SHP77 (cell line): ENCODE data around the gene MAP4K4.

ENCODE experiments used
- DNase-seq, 2 experiments: peaks; one replicate each; lab custom pipeline; 2025; lab: John Stamatoyannopoulos, UW

The MAP4K4 gene

DNA sequence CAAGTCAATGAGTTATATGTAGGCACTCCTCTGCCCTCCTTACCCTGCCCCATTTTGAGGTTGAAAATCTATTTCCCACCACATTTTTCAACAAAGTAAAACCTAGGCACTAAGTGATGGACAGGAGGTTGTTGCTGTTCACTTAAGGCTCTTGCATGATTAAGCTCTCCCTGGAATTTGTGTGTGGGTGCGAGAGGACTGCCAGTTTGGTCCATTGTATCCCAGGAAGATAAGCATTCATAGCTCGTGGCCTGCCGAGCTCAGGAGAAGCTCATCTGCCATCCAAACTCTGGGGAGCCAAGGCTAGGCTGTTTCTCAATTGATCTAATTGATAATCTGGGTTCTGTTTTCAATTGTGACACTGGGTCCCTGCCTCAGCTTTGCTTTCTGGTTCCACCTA lies 4.7 kb upstream of the MAP4K4 start:
- DNase-seq: no peak

DNA sequence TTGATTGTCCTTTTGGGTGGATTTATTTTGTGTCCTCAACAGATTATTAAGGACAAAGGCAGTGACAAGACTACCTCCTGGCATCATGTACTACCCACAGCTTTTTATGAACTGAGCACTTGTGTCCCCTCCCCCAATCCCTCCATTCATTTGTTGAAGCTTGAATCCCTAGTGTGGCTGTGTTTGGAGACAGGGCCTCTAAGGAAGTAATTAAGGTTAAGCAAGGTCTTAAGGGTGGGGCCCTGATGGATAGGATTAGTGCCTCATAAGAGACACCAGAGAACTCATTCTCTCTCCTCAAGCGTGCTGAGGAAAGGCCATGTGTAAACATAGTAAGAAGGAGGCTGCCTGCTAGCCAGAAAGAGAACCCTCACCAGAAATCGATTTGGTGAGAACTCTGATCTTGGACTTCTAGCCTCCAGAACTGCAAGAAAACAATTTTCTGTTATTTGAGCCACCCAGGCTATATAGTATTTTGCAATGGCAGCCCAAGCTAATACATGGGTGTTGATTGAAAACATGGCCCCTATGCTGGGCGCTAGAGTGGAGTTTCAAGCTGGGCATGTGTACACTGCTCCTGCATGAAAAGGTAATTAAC lies 3.4 kb upstream of the MAP4K4 start:
- no peak for DNase-seq

DNA sequence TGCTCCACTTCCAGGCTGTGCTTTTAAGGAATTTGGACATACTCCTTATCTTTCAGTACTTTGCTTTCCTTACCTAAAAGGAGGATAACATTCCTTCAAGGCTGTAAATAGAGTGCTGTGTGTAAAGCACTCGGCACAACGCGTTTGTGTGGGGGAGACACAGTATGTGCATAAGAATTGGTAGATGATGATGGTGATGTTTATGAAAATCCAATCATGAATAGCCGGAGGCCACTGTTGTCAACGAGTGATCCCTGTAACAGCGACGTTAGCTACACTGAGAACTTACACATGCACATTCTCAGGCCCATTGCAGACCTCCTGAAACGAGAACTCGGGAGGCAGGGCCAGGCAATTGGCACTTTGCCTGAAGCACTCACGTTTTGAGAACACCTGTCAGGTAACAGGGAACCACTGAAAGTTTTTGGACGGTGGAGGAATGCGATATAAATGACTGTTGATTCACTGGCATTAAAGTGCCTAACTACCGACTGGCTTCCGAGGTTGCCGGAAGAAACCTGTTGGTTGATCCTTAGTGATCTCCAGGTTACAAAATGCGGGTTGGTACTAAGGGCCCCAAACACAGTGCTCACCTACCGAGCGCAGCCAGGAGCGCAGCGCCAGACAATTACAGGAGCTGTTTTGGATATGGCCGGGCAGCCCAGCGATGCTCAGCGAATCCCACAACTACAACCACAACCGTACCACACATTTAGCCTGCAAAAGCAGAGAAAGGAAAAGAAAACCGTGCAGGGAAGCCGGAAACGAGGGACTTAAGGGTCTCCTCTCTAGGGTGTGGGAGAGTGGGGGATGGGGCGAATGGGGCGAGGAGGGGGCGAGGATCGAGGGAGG lies 1.0 kb upstream of the MAP4K4 start:
- peak in 1 of 2 experiments; percentile 33 for DNase-seq

GRCh38 chr2:101698014-101698843 lies 722 bp downstream of the MAP4K4 start:
- DNase-seq: peak in 1 of 2 experiments; percentile 3

DNA sequence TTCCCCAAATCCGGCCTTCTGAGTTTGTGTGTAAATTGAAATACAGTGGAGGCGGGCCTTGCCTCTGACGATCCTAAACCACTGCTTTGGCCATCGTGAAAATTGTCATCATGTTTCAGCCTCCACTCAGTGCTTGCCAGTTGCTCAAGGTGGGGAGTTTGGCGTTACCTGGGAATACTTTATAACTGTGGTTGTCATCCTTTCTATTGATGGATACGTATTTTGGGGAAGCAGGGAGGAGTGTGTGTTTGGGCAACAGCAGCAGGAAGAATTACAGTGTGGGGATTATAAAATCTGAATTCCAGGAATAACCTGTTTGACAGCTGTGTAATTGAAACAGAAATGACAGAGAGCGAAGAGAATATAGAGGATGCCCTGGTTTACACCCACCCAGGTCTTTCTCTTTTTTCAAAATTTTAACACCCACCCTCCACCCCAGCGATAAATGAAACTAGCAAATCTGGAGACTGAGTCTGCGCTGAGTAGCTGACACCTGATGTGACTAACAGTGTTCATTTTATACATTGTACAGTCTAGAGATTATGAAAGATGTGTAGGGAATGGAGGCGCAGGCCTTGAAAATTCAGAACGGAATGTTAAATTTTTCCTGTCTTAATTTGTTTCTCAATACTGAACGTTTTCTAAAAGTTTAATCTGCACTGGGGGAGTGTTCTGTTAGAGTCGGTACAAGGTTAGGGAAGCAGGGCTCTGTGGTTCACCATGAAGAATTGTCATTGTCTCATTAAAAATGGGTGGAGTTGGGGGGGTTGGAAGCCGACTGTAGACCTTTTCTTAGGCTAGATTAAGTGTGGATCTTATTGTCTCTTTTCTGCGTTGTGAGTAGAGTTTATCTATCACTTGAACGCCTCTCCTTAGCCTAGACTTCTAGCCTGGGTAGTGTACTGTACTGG lies 1.6 kb downstream of the MAP4K4 start:
- no peak for DNase-seq

DNA sequence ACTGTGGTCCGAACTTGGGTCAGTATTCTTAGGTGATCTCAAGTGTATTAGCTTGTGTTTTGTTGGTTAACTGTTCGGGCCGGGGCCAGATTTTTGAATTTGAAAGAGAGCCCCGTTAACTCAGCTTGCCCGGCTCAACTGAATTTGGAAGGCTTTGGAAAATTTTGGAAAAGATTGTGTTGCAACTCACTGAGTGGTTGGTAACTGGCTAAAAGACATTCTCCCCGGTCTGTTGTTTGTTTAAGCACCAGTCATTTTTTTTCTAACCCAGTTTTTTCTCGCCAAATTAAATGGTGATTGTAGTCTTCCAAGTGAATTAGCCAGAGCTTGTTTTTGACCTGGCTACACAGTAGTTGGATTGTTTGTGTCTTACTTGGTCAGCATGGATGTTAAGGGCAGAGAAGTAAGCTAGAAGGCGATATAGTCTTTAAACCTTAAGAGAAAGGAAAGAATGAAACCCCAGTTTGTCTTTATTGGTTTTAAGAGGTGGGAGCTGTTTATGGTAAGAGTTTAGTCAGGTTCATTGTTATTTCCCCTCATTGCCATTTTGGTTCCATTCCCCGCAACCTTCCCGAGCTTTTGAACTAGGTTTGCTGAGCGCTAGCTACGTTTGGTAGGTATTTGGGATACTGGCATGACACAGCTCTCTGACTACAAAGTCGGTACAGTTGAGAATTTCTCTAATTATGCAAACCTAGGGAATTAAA lies 2.4 kb downstream of the MAP4K4 start:
- DNase-seq: no peak

GRCh38 chr2:101704046-101704466 lies 6.5 kb downstream of the MAP4K4 start:
- no peak for DNase-seq

GRCh38 chr2:101704816-101705578 lies 7.5 kb downstream of the MAP4K4 start:
- no peak for DNase-seq

- no peak for DNase-seq
Measured at GRCh38 chr2:101706121-101706818, 8.8 kb downstream of the MAP4K4 start.

GRCh38 chr2:101706819-101707177 lies 9.3 kb downstream of the MAP4K4 start:
- DNase-seq: no peak

- no peak for DNase-seq
Measured at GRCh38 chr2:101710036-101710435, 12.5 kb downstream of the MAP4K4 start.

- DNase-seq: no peak
Measured at GRCh38 chr2:101710471-101711318, 13.2 kb downstream of the MAP4K4 start.

DNA sequence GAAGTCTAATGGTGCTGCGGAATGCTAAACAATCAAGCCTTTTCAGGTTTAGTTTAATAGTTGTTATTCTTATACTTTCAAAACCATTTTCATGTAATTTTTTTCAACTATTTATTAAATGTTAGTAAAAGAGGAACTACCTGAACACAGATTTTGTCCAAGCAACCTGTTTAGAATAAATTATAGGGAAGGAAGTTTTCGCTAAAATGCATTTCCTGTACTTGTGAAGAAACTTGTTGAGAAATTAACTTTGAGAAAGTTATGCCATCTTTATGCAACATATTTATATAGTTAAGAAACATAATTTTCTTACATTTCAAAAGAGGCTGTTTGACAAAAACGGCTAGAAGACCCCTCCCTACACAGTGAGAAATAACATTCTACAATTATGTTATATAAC lies 16.6 kb downstream of the MAP4K4 start:
- DNase-seq: no peak

DNA sequence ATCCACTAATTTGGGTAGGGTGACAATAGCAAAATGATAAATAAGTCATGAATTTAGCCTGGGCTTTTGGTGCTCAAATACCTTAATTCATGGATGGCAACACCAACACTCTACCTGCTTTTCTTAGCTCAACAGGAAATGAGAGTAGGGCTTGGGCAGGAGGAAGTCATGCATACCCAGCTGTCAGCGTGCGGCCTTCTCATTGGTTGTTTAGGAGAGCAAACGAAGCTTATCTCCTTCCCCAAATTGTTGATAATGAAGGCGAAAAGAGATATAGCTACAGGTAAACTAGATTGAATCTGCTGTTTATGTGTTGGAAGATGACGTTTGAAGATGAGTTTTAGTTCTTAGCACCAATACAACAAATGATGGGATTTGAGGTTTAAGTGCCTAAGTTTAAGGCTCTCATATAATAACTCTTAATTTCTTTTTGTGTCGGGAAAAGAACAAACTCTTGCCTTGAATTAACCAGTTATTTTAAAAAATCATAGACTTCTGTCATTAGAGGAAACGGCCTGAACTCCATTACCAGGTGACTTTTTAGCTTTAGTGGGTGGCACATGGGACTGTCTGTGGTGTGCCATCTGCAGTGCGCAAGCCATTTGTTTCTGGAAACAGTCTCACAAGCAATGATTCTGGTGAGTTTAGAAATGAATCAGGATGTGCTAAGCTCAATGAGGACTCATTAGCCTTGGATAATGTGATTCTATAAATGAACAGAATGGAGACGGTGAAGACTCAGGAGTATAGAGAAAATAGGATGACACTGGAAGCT lies 19.8 kb downstream of the MAP4K4 start:
- no peak for DNase-seq

- DNase-seq: no peak
Measured at GRCh38 chr2:101718479-101718878, 21.0 kb downstream of the MAP4K4 start.

- DNase-seq: no peak
Measured at GRCh38 chr2:101718993-101719571, 21.6 kb downstream of the MAP4K4 start.

DNA sequence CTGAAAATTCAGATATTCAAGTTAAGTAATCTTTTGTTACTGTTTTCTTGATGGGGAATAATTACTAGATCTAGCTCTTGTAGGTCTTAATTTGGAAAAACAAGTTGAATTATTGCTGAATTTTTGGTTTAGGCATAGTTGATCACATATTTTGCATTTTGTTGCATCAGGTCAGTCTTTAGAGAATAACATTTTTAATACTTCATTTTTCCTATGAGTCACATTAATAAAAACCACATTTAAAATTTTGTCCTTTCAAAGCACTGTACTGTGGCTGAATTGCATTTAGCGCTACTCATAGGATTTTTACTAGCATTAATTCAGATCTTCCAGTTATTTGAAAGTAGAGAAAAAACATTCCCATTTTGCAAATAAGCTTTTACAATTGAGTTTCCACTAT lies 23.2 kb downstream of the MAP4K4 start:
- DNase-seq: no peak

GRCh38 chr2:101722864-101723263 lies 25.4 kb downstream of the MAP4K4 start:
- DNase-seq: no peak
